HFF-Myc (cell line): Measurements from ENCODE around the gene PPM1A.

ENCODE experiments used
- DNase-seq: peaks from one replicate; pipeline ENCODE4 v3.0.0-alpha.2; 2011; ENCODE audit warnings: low read depth; ENCODE audit errors: extremely low read depth
- H3K4me3 ChIP-seq: replicated peaks from 2 replicates; pipeline ENCODE4 v1.5.1; 2011; ENCODE audit warnings: low read depth, mild to moderate bottlenecking, control low read depth, low read length
- TF ChIP-seq, protein P1 (sequence below): IDR thresholded peaks from 2 replicates; pipeline ENCODE4 v1.5.1; 2012; ENCODE audit warnings: mild to moderate bottlenecking, low read depth, low read length, control low read depth; ENCODE audit errors: missing control alignments

Gene PPM1A

DNA sequence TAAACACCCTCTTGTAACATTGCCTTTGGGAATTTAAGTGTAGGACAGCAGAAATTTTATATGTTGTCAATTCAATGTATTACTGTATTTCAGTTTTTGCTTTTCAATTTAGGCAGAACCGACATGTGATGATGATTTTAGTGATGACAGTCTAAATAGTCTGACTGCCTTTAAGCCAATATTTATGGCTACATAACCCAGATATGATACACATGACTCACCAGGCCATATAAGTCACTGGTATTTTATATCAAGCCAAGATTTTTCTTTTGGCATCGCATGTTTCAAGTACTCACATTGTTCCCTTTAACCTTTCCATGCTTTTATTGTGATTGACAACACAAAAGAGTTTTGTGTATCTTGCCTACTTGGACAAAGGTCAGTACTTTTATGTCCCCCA is 13.6 kb upstream of the PPM1A start:
- TF ChIP-seq, protein P1, sequence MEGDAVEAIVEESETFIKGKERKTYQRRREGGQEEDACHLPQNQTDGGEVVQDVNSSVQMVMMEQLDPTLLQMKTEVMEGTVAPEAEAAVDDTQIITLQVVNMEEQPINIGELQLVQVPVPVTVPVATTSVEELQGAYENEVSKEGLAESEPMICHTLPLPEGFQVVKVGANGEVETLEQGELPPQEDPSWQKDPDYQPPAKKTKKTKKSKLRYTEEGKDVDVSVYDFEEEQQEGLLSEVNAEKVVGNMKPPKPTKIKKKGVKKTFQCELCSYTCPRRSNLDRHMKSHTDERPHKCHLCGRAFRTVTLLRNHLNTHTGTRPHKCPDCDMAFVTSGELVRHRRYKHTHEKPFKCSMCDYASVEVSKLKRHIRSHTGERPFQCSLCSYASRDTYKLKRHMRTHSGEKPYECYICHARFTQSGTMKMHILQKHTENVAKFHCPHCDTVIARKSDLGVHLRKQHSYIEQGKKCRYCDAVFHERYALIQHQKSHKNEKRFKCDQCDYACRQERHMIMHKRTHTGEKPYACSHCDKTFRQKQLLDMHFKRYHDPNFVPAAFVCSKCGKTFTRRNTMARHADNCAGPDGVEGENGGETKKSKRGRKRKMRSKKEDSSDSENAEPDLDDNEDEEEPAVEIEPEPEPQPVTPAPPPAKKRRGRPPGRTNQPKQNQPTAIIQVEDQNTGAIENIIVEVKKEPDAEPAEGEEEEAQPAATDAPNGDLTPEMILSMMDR, result no peak
- H3K4me3 ChIP-seq, result no peak overlapping the region
- no peak for DNase-seq

DNA sequence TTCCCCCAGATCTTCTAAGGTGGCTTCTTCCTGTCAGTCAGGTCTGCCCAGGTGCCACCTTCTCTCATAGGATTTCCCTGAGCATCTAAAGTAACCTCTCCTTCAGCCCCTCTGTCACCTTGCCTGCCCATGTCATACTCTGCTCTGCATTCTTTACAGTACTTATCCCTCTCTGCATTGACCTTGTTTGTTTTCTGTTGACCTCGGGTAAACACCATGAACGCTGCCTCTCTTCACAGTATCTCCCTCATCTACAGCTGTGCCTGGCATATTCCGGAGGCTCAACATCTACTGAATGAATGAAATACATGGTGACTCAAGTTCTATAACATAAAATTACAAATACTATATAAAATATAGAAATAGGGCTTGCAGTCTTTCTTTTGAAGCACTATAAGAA is 10.1 kb upstream of the PPM1A start:
- H3K4me3 ChIP-seq, result no peak overlapping the region
- TF ChIP-seq, protein P1, result no peak
- no peak for DNase-seq

DNA sequence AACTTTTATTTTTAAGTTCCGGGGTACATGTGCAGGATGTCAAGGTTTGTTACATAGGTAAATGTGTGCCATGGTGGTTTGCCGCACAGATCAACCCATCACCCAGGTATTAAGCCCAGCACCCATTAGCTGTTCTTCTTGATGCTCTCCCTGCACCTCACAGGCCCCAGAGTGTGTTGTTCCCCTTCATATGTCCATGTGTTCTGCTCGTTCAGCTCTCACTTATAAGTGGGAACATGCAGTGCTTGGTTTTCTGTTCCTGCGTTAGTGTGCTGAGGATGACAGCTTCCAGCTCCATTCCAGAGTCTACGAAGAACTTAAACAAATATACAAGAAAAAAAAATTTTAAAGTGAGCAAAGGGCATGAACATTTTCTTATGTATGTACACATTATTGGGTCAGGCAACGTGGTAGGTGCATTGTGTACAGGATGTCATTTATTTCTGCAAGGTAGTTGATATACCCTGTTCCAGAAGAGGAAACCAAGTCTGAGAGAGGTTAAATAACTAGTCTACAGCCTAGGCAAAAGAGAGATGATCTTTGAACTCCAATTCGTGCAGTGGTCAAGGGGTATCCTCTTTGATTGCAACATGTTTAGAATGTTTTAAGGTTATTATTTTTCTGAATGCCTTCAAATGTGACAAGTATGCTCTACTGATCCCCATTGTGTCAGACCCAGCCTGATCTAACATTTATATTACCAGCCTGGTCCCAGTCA is 8.7 kb upstream of the PPM1A start:
- TF ChIP-seq, protein P1, result no peak
- no peak for DNase-seq
- H3K4me3 ChIP-seq, result no peak overlapping the region

DNA sequence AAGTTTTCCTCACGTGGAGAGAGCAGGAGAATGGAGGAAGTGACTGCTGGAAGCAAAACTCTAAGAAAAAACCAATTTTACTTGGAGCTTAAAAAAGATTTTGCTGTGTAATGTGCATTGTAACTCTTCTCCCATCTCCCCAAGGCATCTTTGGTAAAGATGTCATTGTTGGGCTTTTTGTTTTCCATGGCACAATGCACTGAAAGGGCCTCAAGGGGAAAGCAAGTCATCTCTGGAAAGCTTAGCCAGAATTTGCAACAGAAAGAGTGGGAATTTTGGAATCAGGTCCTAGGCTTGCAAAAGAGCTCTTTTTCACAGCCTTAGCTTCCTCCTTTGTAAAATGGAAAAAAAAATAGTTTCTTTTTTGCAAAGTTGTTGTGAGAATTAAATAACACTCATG is 7.9 kb upstream of the PPM1A start:
- TF ChIP-seq, protein P1, result no peak
- DNase-seq, result no peak
- no peak overlapping the region for H3K4me3 ChIP-seq

DNA sequence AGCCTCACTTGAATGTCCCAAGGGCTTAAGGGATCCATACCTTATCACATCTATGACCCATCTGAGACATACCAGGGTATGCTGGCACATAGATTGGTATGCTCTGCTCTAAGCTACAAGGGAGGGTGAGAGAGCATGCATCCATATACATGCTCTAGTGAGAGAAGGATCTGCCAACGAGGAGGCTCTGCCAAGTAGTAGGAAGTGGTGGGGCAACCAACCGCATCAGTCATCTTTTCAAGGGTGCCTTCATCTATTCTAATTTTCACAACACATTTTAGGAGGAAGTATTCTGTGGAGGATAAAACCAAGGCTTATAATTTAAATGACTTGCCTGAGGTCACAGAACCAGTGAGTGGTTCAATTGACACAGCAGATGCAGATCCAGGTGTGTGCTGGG is 6.6 kb upstream of the PPM1A start:
- H3K4me3 ChIP-seq, result no peak overlapping the region
- TF ChIP-seq, protein P1, result no peak
- DNase-seq, result no peak

DNA sequence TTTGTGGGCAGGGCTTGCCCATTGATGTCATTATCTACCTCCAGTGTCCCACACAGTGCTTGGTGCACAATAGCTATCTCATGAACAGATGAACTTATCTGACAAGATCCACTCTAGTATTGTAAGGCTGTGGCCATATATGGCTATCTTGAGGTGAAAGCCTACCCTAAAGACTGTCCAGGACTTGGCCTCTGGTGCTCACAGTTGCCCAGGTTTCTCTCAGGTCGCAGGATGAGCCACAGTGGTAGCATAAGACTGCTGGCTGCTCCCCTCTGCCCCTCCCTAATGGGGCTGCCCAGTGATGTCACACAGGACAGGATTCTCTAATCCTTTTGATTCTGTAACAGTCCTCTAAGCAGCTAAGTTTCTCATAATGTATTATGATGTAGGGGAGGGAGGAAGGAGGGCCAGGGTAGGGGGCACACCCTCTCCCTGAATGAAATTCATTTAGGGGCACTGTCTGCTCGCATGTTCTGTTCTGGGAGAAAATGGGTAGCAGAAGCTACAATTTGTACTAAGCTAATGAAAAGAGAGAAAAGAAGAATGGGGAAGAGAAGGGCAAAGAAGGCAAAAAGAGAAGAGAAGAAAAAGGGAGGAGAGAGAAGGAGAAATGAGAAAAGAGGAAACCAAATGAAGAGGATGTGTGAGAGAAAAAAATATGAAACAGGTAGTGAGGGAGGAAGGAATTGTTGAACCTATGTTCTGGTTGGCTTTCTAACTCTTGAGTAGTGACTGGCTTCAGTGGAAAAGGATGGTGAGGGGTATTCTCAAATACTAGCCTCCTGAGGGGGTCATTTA is 3.4 kb upstream of the PPM1A start:
- no peak overlapping the region for H3K4me3 ChIP-seq
- DNase-seq, result no peak
- TF ChIP-seq, protein P1, result no peak
